Measurements from ENCODE around the gene CCSER1. TPM values are rescaled to one million over a fixed set of nuclear protein-coding genes. Genes with fewer than 3 reads are reported as not detected.

CCSER1 gene
- total RNA-seq, 2 experiments from 2014 or later = not detected

DNA sequence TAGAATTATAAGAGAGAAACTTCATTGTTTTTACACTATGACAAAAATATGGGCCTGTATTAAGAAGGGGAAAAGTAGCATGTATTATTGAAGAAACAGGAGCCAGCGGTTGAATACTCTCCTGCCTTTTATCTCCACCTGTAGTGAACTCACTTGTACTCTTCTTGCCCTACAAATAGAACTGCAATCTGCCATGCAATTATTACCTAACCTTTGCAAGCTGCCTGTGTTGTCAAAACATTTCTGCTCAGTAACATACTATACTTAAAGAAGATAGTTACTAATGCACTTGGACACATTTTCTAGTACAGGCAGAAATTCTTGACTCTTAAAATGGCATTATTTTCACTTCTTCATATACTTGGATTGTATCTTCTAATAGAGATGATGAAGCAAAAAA is 1358.2 kb downstream of the CCSER1 start:
- CTCF ChIA-PET = no interaction called here
- H3K27me3 Mint-ChIP-seq = no peaks in the 10 kb centered on the region
- intact Hi-C loops (cut with micrococcal nuclease) = no loop called here
- DNase-seq = no peak
- H3K4me1 Mint-ChIP-seq (ENCODE audit: low read depth) = no peaks in the 10 kb centered on the region
- ATAC-seq = no peak
- TF ChIP-seq CTCF (IDR thresholded peaks at IDR 0.05) = no peak
- H3K36me3 Mint-ChIP-seq (ENCODE audit: low read depth) = no peaks in the 10 kb centered on the region
- POLR2A ChIA-PET = no interaction called here
- no peak overlapping the region for H3K27ac Mint-ChIP-seq
- H3K4me3 Mint-ChIP-seq = no peak overlapping the region
- H3K9me3 Mint-ChIP-seq = peaks cover 21% of the 10 kb centered on the region

- H3K4me3 Mint-ChIP-seq = no peak overlapping the region
- POLR2A ChIA-PET = no interaction called here
- no peak for TF ChIP-seq CTCF (IDR thresholded peaks at IDR 0.05)
- DNase-seq (no peak), ATAC-seq (no peak)
- peaks cover 16% of the 10 kb centered on the region for H3K9me3 Mint-ChIP-seq
- H3K36me3 Mint-ChIP-seq (ENCODE audit: low read depth) = no peaks in the 10 kb centered on the region
- H3K27me3 Mint-ChIP-seq = no peaks in the 10 kb centered on the region
- no peaks in the 10 kb centered on the region for H3K4me1 Mint-ChIP-seq (ENCODE audit: low read depth)
- H3K27ac Mint-ChIP-seq = no peak overlapping the region
- CTCF ChIA-PET = no interaction called here
- intact Hi-C loops (cut with micrococcal nuclease) = no loop called here
Observed at GRCh38 chr4:91488946-91489345, 1361.8 kb downstream of the CCSER1 start.

- CTCF ChIA-PET = no interaction called here
- intact Hi-C loops (cut with micrococcal nuclease) = no loop called here
Observed at GRCh38 chr4:91497892-91498291, 1370.7 kb downstream of the CCSER1 start.

DNA sequence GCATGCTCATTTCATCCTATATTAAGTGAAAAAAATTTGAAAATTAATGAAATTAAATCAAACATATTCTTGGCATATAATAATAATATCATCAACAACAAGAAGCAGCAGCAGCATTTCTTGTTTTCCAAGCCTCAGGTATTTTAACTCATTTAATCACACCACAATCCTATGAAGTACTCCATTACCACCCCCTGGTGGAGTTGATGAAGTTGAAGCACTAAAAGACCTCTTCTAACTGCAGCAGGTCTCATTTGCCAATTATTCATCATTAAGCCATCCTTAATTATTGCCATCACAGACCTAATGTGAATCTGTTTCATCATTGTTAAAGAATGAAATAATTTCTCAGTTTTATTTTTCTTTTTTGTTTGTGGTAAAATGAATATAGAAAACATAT is 1375.2 kb downstream of the CCSER1 start:
- no peaks in the 10 kb centered on the region for H3K4me1 Mint-ChIP-seq (ENCODE audit: low read depth)
- no peaks in the 10 kb centered on the region for H3K27me3 Mint-ChIP-seq
- ChIA-PET POLR2A (no interaction called here), CTCF (no interaction called here)
- no peak for DNase-seq
- peaks cover 10% of the 10 kb centered on the region for H3K9me3 Mint-ChIP-seq
- no peaks in the 10 kb centered on the region for H3K36me3 Mint-ChIP-seq (ENCODE audit: low read depth)
- intact Hi-C loops (cut with micrococcal nuclease) = no loop called here
- no peak overlapping the region for H3K27ac Mint-ChIP-seq
- TF ChIP-seq CTCF (IDR thresholded peaks at IDR 0.05) = no peak
- no peak for ATAC-seq
- H3K4me3 Mint-ChIP-seq = no peak overlapping the region

More at GRCh38 chr4:91497892-91498291, 1370.7 kb downstream of the CCSER1 start:
- DNase-seq (no peak), ATAC-seq (no peak)
- Mint-ChIP-seq H3K4me3 (no peak overlapping the region), H3K4me1 (ENCODE audit: low read depth) (no peaks in the 10 kb centered on the region), H3K27me3 (no peaks in the 10 kb centered on the region), H3K9me3 (peaks cover 3% of the 10 kb centered on the region), H3K27ac (no peak overlapping the region), H3K36me3 (ENCODE audit: low read depth) (no peaks in the 10 kb centered on the region)
- POLR2A ChIA-PET = no interaction called here
- no peak for TF ChIP-seq CTCF (IDR thresholded peaks at IDR 0.05)

GRCh38 chr4:91513326-91513725 is 1386.1 kb downstream of the CCSER1 start:
- Mint-ChIP-seq H3K36me3 (ENCODE audit: low read depth) (no peaks in the 10 kb centered on the region), H3K27me3 (no peaks in the 10 kb centered on the region), H3K9me3 (peaks cover 39% of the 10 kb centered on the region), H3K27ac (no peak overlapping the region), H3K4me3 (no peak overlapping the region), H3K4me1 (ENCODE audit: low read depth) (no peaks in the 10 kb centered on the region)
- DNase-seq (no peak), ATAC-seq (no peak)
- POLR2A ChIA-PET = no interaction called here
- intact Hi-C loops (cut with micrococcal nuclease) = no loop called here
- CTCF ChIA-PET = no interaction called here
- TF ChIP-seq CTCF (IDR thresholded peaks at IDR 0.05) = no peak

Data from activated CD8-positive, alpha-beta T cell treated with anti-CD3 and anti-CD28 coated beads for 36 hours (primary cell).